8988T (cell line): ENCODE measurements around the gene WDR33.

Experiments used
- DNase-seq: peaks from one replicate; pipeline ENCODE4 v3.0.0; 2011

WDR33 gene

GRCh38 chr2:127670055-127670956 is 140.7 kb downstream of the WDR33 start:
- DNase-seq, result no peak

GRCh38 chr2:127669056-127669455 is 141.9 kb downstream of the WDR33 start:
- DNase-seq, result no peak

- DNase-seq, result no peak
Observed at GRCh38 chr2:127665267-127665893, 145.6 kb downstream of the WDR33 start.

GRCh38 chr2:127664895-127665225 is 146.1 kb downstream of the WDR33 start:
- DNase-seq, result no peak

GRCh38 chr2:127664065-127664894 is 146.7 kb downstream of the WDR33 start:
- DNase-seq, result no peak

GRCh38 chr2:127663566-127664064 is 147.4 kb downstream of the WDR33 start:
- no peak for DNase-seq

- no peak for DNase-seq
Observed at GRCh38 chr2:127662937-127663565, 147.9 kb downstream of the WDR33 start.

- DNase-seq, result no peak
Observed at GRCh38 chr2:127661949-127662510, 148.9 kb downstream of the WDR33 start.

GRCh38 chr2:127661072-127661649 is 149.8 kb downstream of the WDR33 start:
- no peak for DNase-seq

GRCh38 chr2:127660291-127660578 is 150.7 kb downstream of the WDR33 start:
- no peak for DNase-seq

GRCh38 chr2:127659408-127660290 is 151.3 kb downstream of the WDR33 start:
- DNase-seq, result no peak

- DNase-seq, result no peak
Observed at GRCh38 chr2:127658641-127659407, 152.1 kb downstream of the WDR33 start.

- no peak for DNase-seq
Observed at GRCh38 chr2:127658146-127658545, 152.8 kb downstream of the WDR33 start.

- DNase-seq, result no peak
Observed at GRCh38 chr2:127657232-127657595, 153.8 kb downstream of the WDR33 start.

- no peak for DNase-seq
Observed at GRCh38 chr2:127656569-127657231, 154.3 kb downstream of the WDR33 start.

- DNase-seq, result no peak
Observed at GRCh38 chr2:127655209-127656073, 155.5 kb downstream of the WDR33 start.

- DNase-seq, result no peak
Observed at GRCh38 chr2:127654838-127655175, 156.2 kb downstream of the WDR33 start.

GRCh38 chr2:127654084-127654837 is 156.7 kb downstream of the WDR33 start:
- DNase-seq, result no peak
